Fibroblast of mammary gland (primary cell): ENCODE data around the gene DNMBP.
A peak's percentile ranks its signal among the peaks of the same experiment; 100 is the strongest.

Experiments
- DNase-seq: peaks from one replicate; pipeline ENCODE4 v3.0.0-alpha.2; 2010; ENCODE audit warnings: low read depth
- H3K4me3 ChIP-seq: 2 replicates; pipeline ENCODE4 v1.5.1; 2011; ENCODE audit warnings: low read depth, mild to moderate bottlenecking, low read length, moderate library complexity; ENCODE audit not compliant: control insufficient read depth
- TF ChIP-seq, protein P1 (sequence below): conservative IDR thresholded peaks from 2 replicates; pipeline ENCODE4 v1.5.1; 2011; ENCODE audit warnings: low read depth, low read length, inconsistent platforms; ENCODE audit not compliant: control insufficient read depth, insufficient read depth

Gene DNMBP

DNA sequence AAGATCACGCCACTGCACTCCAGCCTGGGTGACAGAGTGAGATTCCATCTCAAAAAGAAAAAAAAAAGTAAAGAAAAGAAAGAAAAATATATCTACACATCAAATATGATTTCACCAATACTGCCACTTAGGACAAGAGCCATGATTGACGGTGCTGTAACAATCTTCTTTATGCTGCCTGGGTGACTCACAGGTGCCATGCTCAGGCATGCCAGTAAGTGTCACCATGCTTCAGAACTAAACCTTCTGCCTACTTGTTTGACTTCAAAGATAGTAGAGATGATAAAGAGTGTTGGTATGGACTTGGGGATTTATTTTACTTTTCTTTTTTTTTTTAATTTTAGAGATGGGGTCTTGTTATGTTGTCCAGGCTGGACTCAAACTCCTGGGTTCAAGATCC is 33.6 kb upstream of the DNMBP start:
- no peak for DNase-seq
- TF ChIP-seq, protein P1, sequence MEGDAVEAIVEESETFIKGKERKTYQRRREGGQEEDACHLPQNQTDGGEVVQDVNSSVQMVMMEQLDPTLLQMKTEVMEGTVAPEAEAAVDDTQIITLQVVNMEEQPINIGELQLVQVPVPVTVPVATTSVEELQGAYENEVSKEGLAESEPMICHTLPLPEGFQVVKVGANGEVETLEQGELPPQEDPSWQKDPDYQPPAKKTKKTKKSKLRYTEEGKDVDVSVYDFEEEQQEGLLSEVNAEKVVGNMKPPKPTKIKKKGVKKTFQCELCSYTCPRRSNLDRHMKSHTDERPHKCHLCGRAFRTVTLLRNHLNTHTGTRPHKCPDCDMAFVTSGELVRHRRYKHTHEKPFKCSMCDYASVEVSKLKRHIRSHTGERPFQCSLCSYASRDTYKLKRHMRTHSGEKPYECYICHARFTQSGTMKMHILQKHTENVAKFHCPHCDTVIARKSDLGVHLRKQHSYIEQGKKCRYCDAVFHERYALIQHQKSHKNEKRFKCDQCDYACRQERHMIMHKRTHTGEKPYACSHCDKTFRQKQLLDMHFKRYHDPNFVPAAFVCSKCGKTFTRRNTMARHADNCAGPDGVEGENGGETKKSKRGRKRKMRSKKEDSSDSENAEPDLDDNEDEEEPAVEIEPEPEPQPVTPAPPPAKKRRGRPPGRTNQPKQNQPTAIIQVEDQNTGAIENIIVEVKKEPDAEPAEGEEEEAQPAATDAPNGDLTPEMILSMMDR: no peak
- H3K4me3 ChIP-seq: no peak overlapping the region

DNA sequence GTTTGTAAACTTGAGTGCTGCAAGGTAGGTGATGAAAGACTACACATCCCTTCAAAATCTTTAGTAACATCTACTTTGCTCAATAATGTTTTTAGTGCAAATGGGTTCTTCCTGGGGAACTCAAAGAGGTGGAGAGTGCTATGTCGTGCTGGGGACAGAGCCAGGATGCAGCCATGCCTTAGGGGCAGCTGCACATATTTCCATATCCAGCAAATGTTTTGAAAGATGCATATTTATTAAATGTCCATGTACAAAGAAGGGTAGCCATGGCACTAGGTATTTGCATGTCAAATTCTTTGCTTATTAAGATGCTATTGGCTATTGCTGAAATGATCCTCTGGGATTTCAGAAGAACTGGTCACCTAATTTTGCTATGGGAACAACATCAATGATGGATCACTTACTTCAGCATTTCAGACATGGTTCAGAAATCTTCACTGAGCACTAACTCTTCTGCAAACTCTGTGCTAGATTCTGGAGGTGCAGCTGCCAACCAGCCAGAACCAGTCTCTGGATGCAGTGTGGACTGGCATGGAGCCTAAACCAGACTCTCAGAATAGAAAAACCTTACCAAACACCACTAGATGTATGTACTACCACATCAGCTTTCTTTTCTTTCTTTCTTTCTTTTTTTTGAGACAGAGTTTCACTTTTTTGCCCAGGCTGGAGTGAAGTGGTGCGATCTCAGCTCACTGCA is 31.7 kb upstream of the DNMBP start:
- TF ChIP-seq, protein P1: no peak
- H3K4me3 ChIP-seq: no peak overlapping the region
- no peak for DNase-seq

DNA sequence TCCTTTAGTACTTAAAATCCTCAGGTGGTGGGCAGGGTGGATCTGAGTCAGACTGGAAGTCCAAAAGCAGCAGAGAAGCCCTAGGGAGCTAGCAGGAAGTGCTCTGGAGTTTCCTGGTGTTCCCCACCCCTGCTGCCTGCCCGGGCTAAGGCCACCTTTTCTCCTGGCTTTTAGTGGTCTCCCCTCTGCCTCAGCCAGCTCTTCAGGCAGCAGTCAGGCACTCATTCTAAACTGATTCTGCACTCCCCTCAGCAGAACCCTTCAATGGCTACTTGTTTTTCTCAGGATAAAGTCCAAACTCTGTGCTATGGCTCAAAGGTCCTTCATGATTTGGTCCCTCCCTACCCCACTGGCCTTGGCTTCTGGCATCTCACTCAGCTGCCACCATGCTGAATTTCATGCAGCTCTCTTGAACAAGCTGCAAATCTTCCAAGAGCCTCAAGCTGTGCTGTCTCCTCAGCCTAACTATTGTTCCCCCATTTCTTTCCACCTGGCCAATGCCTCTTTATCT is 28.9 kb upstream of the DNMBP start:
- DNase-seq: peak; percentile 37
- no peak overlapping the region for H3K4me3 ChIP-seq
- TF ChIP-seq, protein P1: no peak

DNA sequence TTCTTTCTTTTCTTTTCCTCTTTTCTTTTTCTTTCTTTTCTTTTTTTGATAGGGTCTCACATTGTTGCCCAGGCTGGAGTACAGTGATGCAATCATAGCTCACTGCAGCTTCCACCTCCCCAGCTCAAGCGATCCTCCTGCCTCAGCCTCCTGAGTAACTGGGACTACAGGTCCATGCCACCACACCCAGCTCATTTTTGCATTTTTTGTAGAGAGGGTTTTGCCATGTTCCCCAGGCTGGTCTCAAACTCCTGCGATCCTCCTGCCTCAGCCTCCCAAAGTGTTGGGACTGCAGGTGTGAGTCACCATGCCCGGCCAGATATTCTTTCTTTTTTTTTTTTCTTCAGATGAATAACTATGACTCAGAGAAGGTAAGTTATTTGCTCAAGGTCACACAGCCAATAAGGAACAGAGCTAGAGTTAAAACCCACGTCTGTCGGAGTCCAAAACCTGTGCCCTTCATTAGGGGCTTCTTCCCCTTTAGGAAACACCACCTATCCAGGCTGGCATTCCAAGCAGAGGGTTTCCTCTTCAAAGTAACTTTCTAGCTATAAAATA is 28.1 kb upstream of the DNMBP start:
- peak; percentile 15 for DNase-seq
- TF ChIP-seq, protein P1: no peak
- no peak overlapping the region for H3K4me3 ChIP-seq

DNA sequence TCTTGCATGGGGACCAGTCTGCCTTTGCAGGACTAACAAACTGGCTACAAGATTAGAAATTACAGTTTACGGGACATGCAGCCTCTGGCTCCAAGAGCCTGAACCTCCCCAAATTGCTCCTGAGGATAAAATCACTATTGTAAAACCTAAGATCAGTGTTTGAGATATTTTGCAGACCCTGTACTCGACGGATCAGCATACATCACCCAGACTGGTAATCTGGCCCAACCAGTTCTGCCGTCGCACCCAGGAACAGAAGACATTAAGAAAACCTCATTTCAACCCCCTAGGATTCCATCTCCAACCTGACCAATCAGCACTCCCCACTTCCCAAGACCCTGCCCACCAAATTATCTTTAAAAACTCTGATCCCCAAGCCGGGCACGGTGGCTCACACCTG is 27.1 kb upstream of the DNMBP start:
- DNase-seq: no peak

DNA sequence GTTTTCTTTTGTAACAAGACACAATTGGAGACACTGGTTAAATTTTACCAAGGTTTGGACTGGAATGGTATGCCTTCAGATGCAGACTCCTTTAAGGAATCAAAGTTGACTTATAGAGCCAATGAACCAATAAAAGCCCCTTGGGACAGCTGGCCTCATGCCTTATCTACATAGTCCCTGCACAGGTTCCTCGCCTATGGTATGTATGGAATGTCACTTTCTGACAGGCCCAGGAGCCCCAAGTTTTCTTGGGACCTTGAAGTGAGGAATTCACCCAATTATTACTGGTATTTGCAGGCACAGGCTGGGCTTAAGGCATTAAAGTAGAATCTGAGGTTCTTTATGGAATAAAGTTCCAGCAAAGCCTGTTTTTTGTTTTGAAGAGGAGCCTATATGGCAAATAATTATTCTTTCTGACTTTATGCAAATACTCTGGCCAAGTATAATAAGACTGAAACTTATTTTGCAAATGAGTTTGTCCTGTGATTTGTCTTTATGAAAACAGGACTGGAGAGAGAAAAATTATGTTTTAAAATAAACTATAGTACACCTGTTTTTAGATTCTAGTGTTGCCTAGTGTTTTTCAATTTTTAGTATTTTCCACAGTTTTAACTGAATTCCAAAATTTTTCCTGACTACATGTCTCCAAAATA is 24.1 kb upstream of the DNMBP start:
- TF ChIP-seq, protein P1: no peak
- no peak for DNase-seq

More for the DNA sequence above, 27.1 kb upstream of the DNMBP start:
- TF ChIP-seq, protein P1: no peak
- H3K4me3 ChIP-seq: no peak overlapping the region

More for the DNA sequence above, 24.1 kb upstream of the DNMBP start:
- no peak overlapping the region for H3K4me3 ChIP-seq
